Loucy (cell line): ENCODE data around the gene CPEB4.

Source experiments
- H2AFZ ChIP-seq: fragments of 200-600 bp; sonication (generic); 2 replicates; pipeline ENCODE4 v1.6.0; 2016; ENCODE audit warnings: antibody characterized with exemption, mild to moderate bottlenecking, low read length, moderate library complexity
- H3F3A ChIP-seq: fragments of 200-600 bp; 2 replicates; pipeline ENCODE4 v1.6.0; 2016; ENCODE audit warnings: antibody characterized with exemption, low read depth, mild to moderate bottlenecking
- H3K27me3 ChIP-seq: fragments of 200-600 bp; sonication (generic); 2 replicates; pipeline ENCODE4 v1.6.1; 2014; ENCODE audit warnings: low read length, mild to moderate bottlenecking; ENCODE audit not compliant: insufficient read depth, poor library complexity, severe bottlenecking
- H3K36me3 ChIP-seq: fragments of 200-600 bp; sonication (generic); 2 replicates; pipeline ENCODE4 v1.6.1; 2016; ENCODE audit warnings: low read length; ENCODE audit not compliant: insufficient read depth
- H3K4me1 ChIP-seq: fragments of 200-600 bp; sonication (generic); 2 replicates; pipeline ENCODE4 v1.5.1; 2014; ENCODE audit warnings: low read length, mild to moderate bottlenecking; ENCODE audit not compliant: insufficient read depth, poor library complexity, severe bottlenecking
- H3K4me2 ChIP-seq: fragments of 200-600 bp; sonication (generic); 2 replicates; pipeline ENCODE4 v1.6.0; 2014; ENCODE audit warnings: antibody characterized with exemption, low read length, low read depth, mild to moderate bottlenecking; ENCODE audit not compliant: poor library complexity, severe bottlenecking
- H3K4me3 ChIP-seq: fragments of 200-600 bp; sonication (generic); 2 replicates; pipeline ENCODE4 v1.5.1; 2014; ENCODE audit warnings: low read length, mild to moderate bottlenecking, mixed read lengths; ENCODE audit not compliant: poor library complexity, severe bottlenecking
- H3K79me2 ChIP-seq: fragments of 200-600 bp; sonication (generic); 2 replicates; pipeline ENCODE4 v1.6.1; 2014; ENCODE audit warnings: low read length; ENCODE audit not compliant: insufficient read depth
- H3K9ac ChIP-seq: fragments of 200-600 bp; sonication (generic); 2 replicates; pipeline ENCODE4 v1.6.0; 2014; ENCODE audit warnings: mild to moderate bottlenecking, low read depth, low read length, moderate library complexity; ENCODE audit not compliant: poor library complexity, severe bottlenecking
- H3K9me2 ChIP-seq: fragments of 200-600 bp; sonication (generic); replicated peaks from 2 replicates; pipeline ENCODE4 v1.6.1; 2016; ENCODE audit warnings: low read depth, low read length, mixed read lengths
- H3K9me3 ChIP-seq: fragments of 200-600 bp; sonication (generic); 2 replicates; pipeline ENCODE4 v1.6.1; 2014; ENCODE audit warnings: mild to moderate bottlenecking, antibody characterized with exemption, low read length, low read depth; ENCODE audit not compliant: insufficient read depth
- H4K20me1 ChIP-seq: fragments of 200-600 bp; sonication (generic); 2 replicates; pipeline ENCODE4 v1.6.0; 2014; ENCODE audit warnings: antibody characterized with exemption, low read length, mild to moderate bottlenecking; ENCODE audit not compliant: insufficient read depth, poor library complexity, severe bottlenecking
- EZH2phosphoT487 ChIP-seq: fragments of 200-600 bp; IDR thresholded peaks from 2 replicates; pipeline ENCODE4 v1.6.1; 2018; ENCODE audit warnings: antibody characterized with exemption, mild to moderate bottlenecking, moderate library complexity, borderline replicate concordance
- TF ChIP-seq, protein P1 (sequence below): fragments of 200-600 bp; sonication (generic); conservative IDR thresholded peaks from 2 replicates; pipeline ENCODE4 v1.5.1; 2014; ENCODE audit warnings: mild to moderate bottlenecking, antibody characterized with exemption, low read length

CPEB4 gene

DNA sequence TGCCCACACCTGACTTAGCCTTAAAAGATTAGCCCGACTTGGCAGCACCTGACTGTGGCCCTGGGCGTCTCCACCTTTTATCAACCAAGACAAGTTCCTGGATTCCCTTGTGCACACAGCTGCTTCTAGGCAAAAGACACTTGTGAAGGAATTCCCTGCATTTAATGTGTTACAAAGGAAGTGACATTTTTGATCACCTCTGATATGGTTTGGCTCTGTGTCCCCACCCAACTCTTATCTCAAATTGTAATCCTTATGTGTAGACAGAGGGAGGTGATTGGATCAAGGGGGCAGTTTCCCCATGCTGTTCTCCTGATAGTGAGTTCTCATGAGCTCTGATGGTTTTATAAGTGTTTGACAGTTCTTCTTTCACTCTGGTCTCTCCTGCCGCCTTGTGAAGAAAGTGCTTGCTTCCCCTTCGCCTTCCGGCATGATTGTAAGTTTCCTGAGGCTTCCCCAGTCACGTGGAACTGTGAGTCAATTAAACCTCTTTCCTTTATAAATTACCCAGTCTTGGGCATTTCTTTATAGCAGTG is 2.6 kb upstream of the CPEB4 start:
- Histone ChIP-seq H3K9me2 (no peaks in the 10 kb centered on the region), H3K36me3 (no peaks in the 10 kb centered on the region), H2AFZ (no peak overlapping the region), H4K20me1 (no peaks in the 10 kb centered on the region), H3K9ac (no peak overlapping the region), H3K79me2 (no peaks in the 10 kb centered on the region), H3F3A (no peaks in the 10 kb centered on the region), H3K4me2 (peak overlapping the region; percentile 30), H3K4me3 (no peak overlapping the region), H3K4me1 (peaks cover 32% of the 10 kb centered on the region), H3K9me3 (no peaks in the 10 kb centered on the region), H3K27me3 (no peaks in the 10 kb centered on the region)
- no peak for TF ChIP-seq EZH2phosphoT487
- TF ChIP-seq, protein P1, sequence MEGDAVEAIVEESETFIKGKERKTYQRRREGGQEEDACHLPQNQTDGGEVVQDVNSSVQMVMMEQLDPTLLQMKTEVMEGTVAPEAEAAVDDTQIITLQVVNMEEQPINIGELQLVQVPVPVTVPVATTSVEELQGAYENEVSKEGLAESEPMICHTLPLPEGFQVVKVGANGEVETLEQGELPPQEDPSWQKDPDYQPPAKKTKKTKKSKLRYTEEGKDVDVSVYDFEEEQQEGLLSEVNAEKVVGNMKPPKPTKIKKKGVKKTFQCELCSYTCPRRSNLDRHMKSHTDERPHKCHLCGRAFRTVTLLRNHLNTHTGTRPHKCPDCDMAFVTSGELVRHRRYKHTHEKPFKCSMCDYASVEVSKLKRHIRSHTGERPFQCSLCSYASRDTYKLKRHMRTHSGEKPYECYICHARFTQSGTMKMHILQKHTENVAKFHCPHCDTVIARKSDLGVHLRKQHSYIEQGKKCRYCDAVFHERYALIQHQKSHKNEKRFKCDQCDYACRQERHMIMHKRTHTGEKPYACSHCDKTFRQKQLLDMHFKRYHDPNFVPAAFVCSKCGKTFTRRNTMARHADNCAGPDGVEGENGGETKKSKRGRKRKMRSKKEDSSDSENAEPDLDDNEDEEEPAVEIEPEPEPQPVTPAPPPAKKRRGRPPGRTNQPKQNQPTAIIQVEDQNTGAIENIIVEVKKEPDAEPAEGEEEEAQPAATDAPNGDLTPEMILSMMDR: no peak

DNA sequence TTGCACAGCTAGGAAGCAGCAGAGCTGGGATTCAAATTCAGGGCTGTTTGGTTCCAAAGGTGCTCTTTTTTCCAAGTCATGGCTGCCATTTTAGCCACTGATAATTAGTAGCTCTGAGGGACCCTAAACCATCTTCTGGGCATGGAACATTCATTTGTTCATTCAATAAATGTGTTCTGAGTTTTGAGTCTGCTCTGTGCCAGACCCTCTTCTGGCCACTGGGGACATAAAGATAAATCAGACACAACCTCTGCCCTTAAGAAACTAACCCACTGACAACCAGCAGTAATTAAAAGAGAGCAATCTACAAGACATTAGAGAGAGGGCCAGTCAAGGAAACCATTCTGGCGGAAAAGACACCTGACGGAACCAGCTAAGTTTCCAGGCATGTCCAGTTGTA is 2.0 kb upstream of the CPEB4 start:
- Histone ChIP-seq H3K4me1 (peaks cover 34% of the 10 kb centered on the region), H3K79me2 (no peaks in the 10 kb centered on the region), H3K27me3 (no peaks in the 10 kb centered on the region), H4K20me1 (no peaks in the 10 kb centered on the region), H3K9ac (no peak overlapping the region), H3F3A (no peaks in the 10 kb centered on the region), H3K4me3 (no peak overlapping the region), H3K36me3 (no peaks in the 10 kb centered on the region), H3K9me2 (no peaks in the 10 kb centered on the region), H2AFZ (no peak overlapping the region), H3K9me3 (no peaks in the 10 kb centered on the region), H3K4me2 (no peak overlapping the region)
- no peak for TF ChIP-seq EZH2phosphoT487
- TF ChIP-seq, protein P1: peak; percentile 22; the same call in 1 of the 2 replicates

DNA sequence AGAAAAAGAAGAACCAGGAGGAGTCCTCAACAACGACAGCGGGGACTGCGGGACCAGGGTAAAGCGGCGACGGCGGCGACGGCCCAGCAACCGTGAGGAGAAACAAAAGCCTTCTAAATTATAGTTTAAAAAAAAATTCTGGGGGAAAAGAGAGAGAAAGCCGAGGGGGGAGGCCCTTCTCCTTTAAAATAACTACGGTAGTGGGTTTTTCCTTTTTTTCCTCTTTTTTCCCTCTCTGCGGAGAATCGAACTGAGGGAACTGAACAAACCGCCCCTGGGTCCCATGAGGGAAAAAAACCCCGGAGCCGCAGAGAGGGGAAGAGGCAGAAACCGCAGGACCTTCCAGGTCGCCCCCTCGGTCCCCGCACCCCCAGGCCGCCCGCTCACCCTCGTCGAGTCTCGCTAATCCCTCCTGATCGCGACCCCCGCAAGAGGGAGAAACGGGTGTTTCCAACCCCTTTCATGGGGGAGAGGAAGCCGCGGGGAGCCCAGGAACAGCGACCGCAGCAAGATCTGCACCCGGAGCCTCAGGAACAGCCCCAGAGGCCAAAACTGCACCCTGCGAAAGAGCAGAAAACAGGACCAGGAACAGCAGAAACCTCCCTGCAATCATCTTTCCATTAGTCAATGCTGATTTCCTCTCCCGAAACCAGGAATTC is 453 bp downstream of the CPEB4 start:
- Histone ChIP-seq H3K9me2 (no peaks in the 10 kb centered on the region), H3K4me2 (peak overlapping the region; percentile 66), H3K4me1 (peaks cover 44% of the 10 kb centered on the region), H3K9ac (peak overlapping the region; percentile 56), H3F3A (no peaks in the 10 kb centered on the region), H3K4me3 (peak overlapping the region; percentile 79), H3K36me3 (no peaks in the 10 kb centered on the region), H4K20me1 (no peaks in the 10 kb centered on the region), H3K9me3 (no peaks in the 10 kb centered on the region), H3K27me3 (no peaks in the 10 kb centered on the region), H3K79me2 (no peaks in the 10 kb centered on the region), H2AFZ (0 out of 2 replicates have a peak overlapping the region, but pooled peaks have one; percentile 60)
- no peak for TF ChIP-seq EZH2phosphoT487
- TF ChIP-seq, protein P1: no peak
